HG03565 (cell line): ENCODE data around the gene MET.
"Not testable (repeated sequence)": the region's sequence is repeated elsewhere in the genome, so short reads cannot be mapped to it uniquely, and the experiment has no call there.

Experiments
- ATAC-seq: cut with Tn5 transposase; IDR thresholded peaks from one replicate; pipeline ENCODE4 v1.9.1; 2021; ENCODE audit warnings: mild to moderate bottlenecking, moderate library complexity; ENCODE audit not compliant: unreplicated experiment

The MET gene

DNA sequence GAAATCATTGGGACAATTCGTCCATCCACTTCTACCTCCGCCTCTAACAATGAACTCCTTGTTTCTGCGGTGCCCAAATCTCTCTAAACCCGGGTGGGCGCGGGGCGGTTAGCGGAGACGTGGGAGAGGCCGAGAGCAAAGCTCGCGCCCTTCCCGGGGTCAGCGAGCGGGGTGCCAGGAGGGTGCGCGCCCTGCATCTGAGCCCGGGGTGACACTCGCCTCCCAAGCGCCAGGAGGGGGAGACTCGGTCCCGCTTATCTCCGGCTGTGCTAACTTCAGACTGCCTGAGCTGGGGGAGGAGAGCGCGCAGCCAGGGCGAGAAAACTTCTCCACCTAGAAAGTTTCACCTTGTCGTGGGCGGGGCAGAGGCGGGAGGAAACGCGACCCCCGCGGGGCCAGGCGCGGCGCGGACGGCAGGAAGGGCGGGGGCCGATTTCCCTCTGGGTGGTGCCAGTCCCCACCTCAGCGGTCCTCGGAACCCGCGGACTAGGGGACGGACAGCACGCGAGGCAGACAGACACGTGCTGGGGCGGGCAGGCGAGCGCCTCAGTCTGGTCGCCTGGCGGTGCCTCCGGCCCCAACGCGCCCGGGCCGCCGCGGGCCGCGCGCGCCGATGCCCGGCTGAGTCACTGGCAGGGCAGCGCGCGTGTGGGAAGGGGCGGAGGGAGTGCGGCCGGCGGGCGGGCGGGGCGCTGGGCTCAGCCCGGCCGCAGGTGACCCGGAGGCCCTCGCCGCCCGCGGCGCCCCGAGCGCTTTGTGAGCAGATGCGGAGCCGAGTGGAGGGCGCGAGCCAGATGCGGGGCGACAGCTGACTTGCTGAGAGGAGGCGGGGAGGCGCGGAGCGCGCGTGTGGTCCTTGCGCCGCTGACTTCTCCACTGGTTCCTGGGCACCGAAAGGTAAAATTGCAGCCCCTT, at the start of gene MET:
MET (plus strand) TSS at position 516 of the 915 bp plus-strand sequence. CDS start 26,889 bp downstream, outside the sequence.
- peak; percentile 79 for ATAC-seq

DNA sequence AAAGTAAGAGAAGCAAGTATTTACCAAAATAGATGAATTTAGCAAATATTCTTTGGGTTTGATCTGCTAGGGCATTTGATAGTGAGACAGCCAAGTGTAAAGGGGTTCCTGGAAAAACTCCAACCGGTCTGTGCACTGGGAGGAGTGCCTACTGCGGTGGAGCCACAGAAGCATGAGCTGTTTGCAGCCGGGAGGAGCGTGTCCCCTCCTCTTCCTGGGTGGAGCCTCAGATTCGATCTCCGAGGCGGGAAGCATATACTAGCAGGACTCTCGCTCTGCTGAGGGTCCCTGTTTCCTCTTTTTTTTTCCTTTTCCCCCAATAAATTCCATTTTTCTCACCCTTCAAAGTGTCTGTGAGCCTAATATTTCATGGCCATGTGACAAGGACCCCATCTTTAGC, 45.1 kb upstream of the MET start:
- no peak for ATAC-seq

DNA sequence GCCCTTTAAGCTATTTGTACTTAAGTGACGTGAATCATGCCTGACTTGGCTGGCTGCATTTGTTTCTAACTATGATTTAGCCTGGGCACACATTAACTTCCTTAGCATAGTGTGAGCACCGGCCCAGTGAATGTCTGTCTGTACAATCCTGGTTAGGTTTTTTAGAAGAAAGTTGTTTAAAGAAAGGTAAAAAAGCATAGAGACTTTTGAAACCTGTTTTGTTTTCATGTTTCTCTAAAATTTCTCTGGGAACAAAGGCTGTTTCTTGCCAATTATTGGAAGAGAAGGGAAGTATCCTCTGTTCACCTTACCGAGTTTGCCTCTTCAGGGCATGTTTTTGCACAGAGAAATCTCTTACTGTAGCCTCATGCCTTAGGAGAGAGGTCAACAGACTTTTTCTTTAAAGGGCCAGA, 42.9 kb upstream of the MET start:
- no peak for ATAC-seq

- peak; percentile 91 for ATAC-seq
These were observed 41.6 kb upstream of the MET start for GRCh38 chr7:116630357-116630756.

DNA sequence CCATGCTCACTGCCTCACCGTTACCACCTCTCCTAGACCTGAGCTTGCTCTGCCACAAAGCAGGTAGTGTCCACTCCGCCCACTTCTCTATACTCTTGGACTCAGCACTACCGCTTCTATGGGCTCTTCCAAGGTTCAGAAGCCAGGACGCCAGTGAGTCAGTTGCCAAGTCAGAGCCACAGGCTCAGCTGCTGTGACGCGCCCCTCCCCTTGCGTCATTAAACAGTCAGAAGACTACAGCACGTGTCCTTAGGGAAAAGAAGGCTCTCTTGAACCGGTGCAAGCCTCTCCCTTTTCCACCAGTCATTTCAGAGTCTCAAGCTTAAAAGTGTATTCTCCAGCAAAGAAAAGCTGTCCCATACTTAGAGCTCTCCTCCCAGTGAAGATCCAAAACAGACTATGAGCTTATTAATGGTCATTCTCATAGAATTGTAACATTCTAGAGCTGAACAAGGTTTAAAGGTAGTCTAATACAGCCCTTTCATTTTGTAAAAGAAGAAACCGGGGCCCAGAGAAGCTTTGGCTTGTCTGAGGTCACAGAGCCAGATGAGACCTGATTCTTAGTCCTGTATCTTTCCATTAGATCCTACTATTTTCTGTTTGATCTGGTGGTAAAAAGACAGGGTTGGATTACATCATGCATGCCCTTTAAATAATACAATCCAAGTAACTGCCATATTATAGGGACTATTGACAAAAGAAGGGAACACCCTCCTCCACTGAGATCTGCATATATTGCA, 40.9 kb upstream of the MET start:
- peak; percentile 31 for ATAC-seq

DNA sequence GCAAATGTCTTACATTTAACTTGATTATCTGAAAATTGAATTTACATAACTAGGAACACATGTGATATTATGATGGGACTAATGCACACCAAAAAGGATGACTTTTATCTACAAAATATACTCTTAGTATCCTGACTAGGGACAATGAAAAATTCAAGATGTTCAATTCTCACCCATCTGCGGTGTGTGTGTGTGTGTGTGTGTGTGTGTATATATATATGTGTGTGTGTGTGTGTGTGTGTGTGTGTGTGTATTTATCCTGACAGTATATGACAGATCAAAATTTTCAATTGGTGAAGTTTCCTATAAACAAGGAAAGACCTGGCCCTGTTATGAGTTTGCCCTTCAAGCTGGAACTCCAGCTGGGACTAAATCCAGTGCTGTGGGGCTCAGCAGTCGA, 40.3 kb upstream of the MET start:
- ATAC-seq: no peak

GRCh38 chr7:116632384-116632783, 39.6 kb upstream of the MET start:
- no peak for ATAC-seq

- peak; percentile 37 for ATAC-seq
These were observed 38.6 kb upstream of the MET start for GRCh38 chr7:116633131-116633988.

DNA sequence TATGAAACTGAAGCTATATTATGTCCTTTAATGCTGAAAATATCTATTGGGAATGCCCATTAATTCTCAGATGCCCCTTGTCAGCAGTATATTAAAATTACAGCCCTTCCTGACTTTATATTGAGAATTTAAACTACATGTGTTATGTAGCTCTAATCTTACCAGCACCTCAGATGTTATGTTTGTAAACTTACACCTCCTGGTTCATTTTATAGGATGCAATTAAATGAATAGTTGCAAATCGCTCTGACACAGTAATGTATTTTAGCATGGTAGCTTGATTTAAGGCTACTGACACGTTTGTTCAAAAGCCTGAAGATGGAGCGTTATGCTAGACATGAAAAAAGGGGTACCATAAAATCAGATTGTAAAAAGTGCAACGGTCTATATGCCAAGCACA, 35.0 kb upstream of the MET start:
- no peak for ATAC-seq

- not testable (repeated sequence) for ATAC-seq
These were observed 33.4 kb upstream of the MET start for GRCh38 chr7:116638592-116638991.

- no peak for ATAC-seq
These were observed 30.3 kb upstream of the MET start for GRCh38 chr7:116641551-116642153.

- ATAC-seq: not testable (repeated sequence)
These were observed 28.8 kb upstream of the MET start for GRCh38 chr7:116643148-116643547.

DNA sequence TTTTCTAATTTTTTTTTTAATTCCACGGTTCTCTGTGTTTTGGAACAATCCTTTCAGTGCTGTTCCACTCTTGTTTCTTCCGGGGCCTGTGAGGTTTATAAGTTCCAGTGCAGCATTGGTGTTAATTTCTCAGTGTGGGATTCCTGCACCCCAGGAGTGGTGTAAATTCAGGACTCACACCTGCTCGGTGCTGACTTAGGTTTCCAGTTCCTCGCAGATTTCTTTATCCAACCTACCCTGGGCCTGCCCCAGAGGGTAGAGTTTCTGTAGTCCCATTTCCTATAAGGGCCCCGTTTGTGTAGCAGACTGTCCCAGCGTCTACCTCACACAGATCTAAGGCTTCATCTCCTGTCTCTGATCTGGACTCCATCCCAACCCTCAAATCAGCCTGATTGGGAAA, 27.4 kb upstream of the MET start:
- no peak for ATAC-seq

- ATAC-seq: no peak
These were observed 24.7 kb upstream of the MET start for GRCh38 chr7:116647290-116647689.

DNA sequence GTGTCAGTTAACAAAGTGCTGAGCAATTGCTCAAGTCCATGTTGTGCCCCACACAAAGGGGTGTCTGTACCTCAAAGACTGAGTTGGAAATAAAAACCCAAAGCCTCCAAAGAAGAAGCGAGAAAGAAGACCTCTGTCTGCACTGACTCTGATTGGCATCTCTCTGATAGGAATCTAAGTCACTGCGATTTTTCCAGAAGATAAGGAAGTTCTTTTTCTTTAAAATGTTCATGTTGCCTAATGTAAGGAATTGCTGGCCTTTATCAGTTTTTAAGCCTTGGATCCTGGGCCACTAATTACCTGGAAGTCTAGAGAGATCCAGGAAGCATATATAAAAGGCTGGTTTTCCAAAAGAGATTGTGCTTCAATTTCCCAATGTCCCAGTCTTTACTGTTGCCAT, 24.1 kb upstream of the MET start:
- no peak for ATAC-seq

DNA sequence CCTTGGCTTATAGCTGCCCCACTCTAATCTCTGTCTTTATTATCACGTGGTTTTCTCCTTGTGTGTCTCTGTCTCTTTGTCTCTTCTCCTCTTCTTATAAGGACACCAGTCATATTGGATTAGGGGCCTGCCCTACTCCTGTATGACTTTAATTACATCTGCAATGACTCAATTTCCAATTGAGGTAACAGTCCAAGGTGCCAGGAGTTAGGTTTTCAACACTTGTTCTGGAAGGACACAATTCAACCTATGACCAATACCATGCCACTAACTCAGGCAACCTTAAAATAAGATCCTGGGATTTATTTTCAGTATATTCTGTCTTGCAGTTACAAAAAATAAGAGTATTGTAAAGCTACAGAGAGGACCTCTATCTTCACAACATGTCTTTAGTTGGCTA, 21.6 kb upstream of the MET start:
- no peak for ATAC-seq

- no peak for ATAC-seq
These were observed 19.2 kb upstream of the MET start for GRCh38 chr7:116652793-116653192.

DNA sequence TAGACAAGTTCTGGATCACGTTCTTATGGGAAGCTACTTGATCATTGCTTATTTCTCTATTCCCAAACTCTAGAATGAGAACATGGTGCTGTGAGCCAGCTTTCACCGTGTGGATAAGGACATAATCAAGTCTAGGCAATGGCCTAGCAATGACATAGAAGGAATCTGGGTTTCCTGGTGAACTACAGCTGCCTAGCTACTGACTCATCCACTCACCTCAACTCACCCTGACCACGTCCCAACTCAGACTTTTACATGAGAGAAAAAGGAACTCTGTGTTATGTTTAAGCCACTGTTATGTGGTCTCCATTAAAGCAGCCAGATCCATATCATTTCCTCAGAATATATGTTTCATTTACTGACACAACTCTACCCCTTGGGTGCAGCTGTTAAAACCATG, 18.8 kb upstream of the MET start:
- ATAC-seq: no peak

GRCh38 chr7:116653646-116654045, 18.4 kb upstream of the MET start:
- ATAC-seq: no peak

DNA sequence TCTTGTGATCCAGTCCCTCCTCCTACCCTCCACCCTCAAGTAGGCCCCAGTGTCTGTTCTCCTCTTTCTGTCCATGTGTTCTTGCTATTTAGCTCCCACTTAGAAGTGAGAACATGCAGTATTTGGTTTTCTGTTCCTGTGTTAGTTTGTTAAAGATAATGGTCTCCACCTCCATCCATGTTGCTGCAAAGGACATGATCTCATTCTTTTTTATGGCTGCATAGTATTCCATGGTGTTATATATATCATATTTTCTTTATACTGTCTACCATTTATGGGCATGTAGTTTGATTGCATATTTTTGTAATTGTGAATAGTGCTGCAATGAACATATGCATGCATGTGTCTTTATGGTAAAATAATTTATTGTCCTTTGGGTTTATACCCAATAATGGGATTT, 12.7 kb upstream of the MET start:
- ATAC-seq: not testable (repeated sequence)

GRCh38 chr7:116661865-116662264, 10.1 kb upstream of the MET start:
- ATAC-seq: no peak
